Measurements from ENCODE around the gene UNCX. TPM values are rescaled to one million over a fixed set of nuclear protein-coding genes. Genes with fewer than 3 reads are reported as not detected.
"Not testable (repeated sequence)": the region's sequence is repeated elsewhere in the genome, so short reads cannot be mapped to it uniquely, and the experiment has no call there.

UNCX gene
- total and polyA plus RNA-seq, 2 of the 4 experiments (the other 2 are of a cell fraction) = not detected

- H3K4me2 ChIP-seq (ENCODE audit: low read depth, low read length); H4K20me1 ChIP-seq (ENCODE audit: insufficient read depth, low read length); H2BK120ac ChIP-seq (ENCODE audit: low read depth, low read length); H3K23ac ChIP-seq (ENCODE audit: low read depth, low read length); intact Hi-C loops (cut with micrococcal nuclease); POLR2A ChIA-PET (ENCODE audit: unreplicated experiment); H3K36me3 ChIP-seq (ENCODE audit: control insufficient read depth, insufficient read depth, low read length); H3K9ac ChIP-seq (ENCODE audit: low read depth, low read length); H2AFZ ChIP-seq (replicated peaks; ENCODE audit: low read length, poor library complexity); H3K4ac ChIP-seq (ENCODE audit: low read depth, low read length); dilution Hi-C loops (cut with HindIII; ENCODE audit: low sequenced_read_pairs, unreplicated experiment); H3K14ac ChIP-seq (replicated peaks; ENCODE audit: low read depth, low read length); H3K27ac ChIP-seq (ENCODE audit: insufficient read depth, low read length); H3K18ac ChIP-seq (ENCODE audit: low read depth, low read length); H3K9me1 ChIP-seq (ENCODE audit: insufficient read depth, low read length); DNase-seq; H2AK5ac ChIP-seq (ENCODE audit: low read depth, low read length); CTCF ChIA-PET; ATAC-seq (ENCODE audit: low read depth); H2BK5ac ChIP-seq (ENCODE audit: low read depth, low read length, poor library complexity, severe bottlenecking); H4K91ac ChIP-seq (ENCODE audit: insufficient read depth, low read depth, low read length); H4K5ac ChIP-seq (ENCODE audit: low read depth, low read length); H3K4me3 ChIP-seq (ENCODE audit: insufficient read depth, low read depth, low read length); H3K56ac ChIP-seq (ENCODE audit: extremely low read depth, insufficient read depth, low read length); H2AK9ac ChIP-seq (replicated peaks; ENCODE audit: low read depth, low read length, poor library complexity); in situ Hi-C loops (cut with MboI; ENCODE audit: low sequenced_read_pairs); H3K79me1 ChIP-seq (ENCODE audit: low read depth in 1 of 2, low read length in 2 of 2); H2BK20ac ChIP-seq (ENCODE audit: low read depth, low read length); H4K8ac ChIP-seq (ENCODE audit: low read depth in 2 of 2, low read length in 2 of 2); H3K9me3 ChIP-seq (ENCODE audit: control insufficient read depth, insufficient read depth, low read length); H2BK15ac ChIP-seq (ENCODE audit: low read depth, low read length); H3K4me1 ChIP-seq (ENCODE audit: control insufficient read depth, insufficient read depth, low read length); BruUV-seq (replicated peaks): not testable (repeated sequence)
- H3K27me3 ChIP-seq (ENCODE audit: control insufficient read depth, insufficient read depth, low read length) = peaks cover 15% of the 10 kb centered on the region
- WGBS, 2 experiments (ENCODE audit: extremely low coverage in 2 of 2, insufficient read length in 1 of 2) = no CpG with 5 or more reads among the region's 4 CpGs
These were observed 36.2 kb upstream of the UNCX start for GRCh38 chr7:1196441-1196840.

Data from IMR-90 (cell line).